ENCODE data around the gene ADIPOR2. TPM values are rescaled to one million over a fixed set of nuclear protein-coding genes. Genes with fewer than 3 reads are reported as not detected.

Gene ADIPOR2
- total and polyA plus RNA-seq, 10 of the 15 experiments (the other 5 are each of a cell fraction or from before 2014, with no cell fraction given): 8.6 to 65.0 (median 38.0) TPM

DNA sequence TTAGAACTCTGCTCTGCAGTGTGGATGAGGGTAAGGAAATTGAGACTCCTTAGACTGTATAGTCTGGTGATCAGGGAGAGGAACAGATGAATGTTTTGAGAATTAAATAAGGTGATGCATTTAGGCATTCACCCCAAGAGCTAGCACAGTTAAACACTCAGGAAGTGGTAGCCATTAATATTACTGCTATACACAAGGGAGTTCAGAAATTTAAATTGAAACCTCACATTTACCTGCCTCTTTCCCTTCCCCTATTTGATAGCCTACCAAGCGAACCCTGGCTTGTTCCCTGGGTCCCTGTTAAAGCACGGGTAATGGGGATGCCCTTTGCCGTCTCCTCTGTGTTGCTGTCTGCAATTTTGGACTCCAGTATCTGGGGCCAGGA lies 43.6 kb upstream of the ADIPOR2 start:
- no peaks in the 10 kb centered on the region for H3K9me3 ChIP-seq (replicated peaks; ENCODE audit: control insufficient read depth, insufficient read depth, low read length)
- intact Hi-C loops (cut with micrococcal nuclease; ENCODE audit: unreplicated experiment): no loop called here
- POLR2A ChIA-PET: no interaction called here
- H3K4me3 ChIP-seq: no peak overlapping the region
- in situ Hi-C loops (cut with MboI): loop anchor here (5.0 to 10.0 kb wide), 3 partner anchors 140 to 938 kb away; no protein-coding TSS in a partner anchor
- no peak overlapping the region for H3K9ac ChIP-seq (ENCODE audit: control insufficient read depth, insufficient read depth, low read length)
- H2AFZ ChIP-seq (ENCODE audit: control insufficient read depth, low read depth, low read length): no peak overlapping the region
- SMC1A ChIA-PET (ENCODE audit: uncharacterized antibody, unreplicated experiment): interaction anchor here (0.9 to 3.7 kb wide), 3 partner anchors 13 to 144 kb away, joined by 3 to 17 read pairs (median 7); no protein-coding TSS in a partner anchor
- 54% methylated on average over 3 of the region's 3 CpGs for WGBS (ENCODE audit: insufficient coverage, insufficient replicate concordance, low lambda C conversion rate, missing lambda C conversion rate)
- H3K27ac ChIP-seq (ENCODE audit: control insufficient read depth, insufficient read depth): no peak overlapping the region
- H3K4me2 ChIP-seq (ENCODE audit: control insufficient read depth, insufficient read depth): no peak overlapping the region
- no peaks in the 10 kb centered on the region for H3K36me3 ChIP-seq (ENCODE audit: control insufficient read depth in 2 of 2, insufficient read depth in 2 of 2, low read length in 1 of 2)
- no peaks in the 10 kb centered on the region for H3K79me2 ChIP-seq (ENCODE audit: control insufficient read depth, insufficient read depth, low read length)
- no TSS peak for BruUV-seq (replicated peaks)
- no peaks in the 10 kb centered on the region for H3K27me3 ChIP-seq (replicated peaks in 1 of 2; ENCODE audit: control insufficient read depth in 2 of 2, insufficient read depth in 2 of 2, low read length in 1 of 2)
- CTCF ChIA-PET: interaction anchor here (12.2 to 20.1 kb wide), 2 partner anchors 12 to 145 kb away, joined by 110 to 434 read pairs; no protein-coding TSS in a partner anchor
- DNase-seq (ENCODE audit: low read depth, low spot score): no peak
- no peak for FAIRE-seq
- RAD21 ChIA-PET (ENCODE audit: unreplicated experiment): interaction anchor here (13.4 kb wide), 1 partner anchor 144 kb away, joined by 234 read pairs; no protein-coding TSS in a partner anchor
- no peak for ATAC-seq
- TF ChIP-seq, protein P1, sequence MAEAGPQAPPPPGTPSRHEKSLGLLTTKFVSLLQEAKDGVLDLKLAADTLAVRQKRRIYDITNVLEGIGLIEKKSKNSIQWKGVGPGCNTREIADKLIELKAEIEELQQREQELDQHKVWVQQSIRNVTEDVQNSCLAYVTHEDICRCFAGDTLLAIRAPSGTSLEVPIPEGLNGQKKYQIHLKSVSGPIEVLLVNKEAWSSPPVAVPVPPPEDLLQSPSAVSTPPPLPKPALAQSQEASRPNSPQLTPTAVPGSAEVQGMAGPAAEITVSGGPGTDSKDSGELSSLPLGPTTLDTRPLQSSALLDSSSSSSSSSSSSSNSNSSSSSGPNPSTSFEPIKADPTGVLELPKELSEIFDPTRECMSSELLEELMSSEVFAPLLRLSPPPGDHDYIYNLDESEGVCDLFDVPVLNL (IDR thresholded peaks at IDR 0.05; ENCODE audit: low read depth, low read length): no peak
- no peak for TF ChIP-seq BRCA1 (IDR thresholded peaks at IDR 0.05; ENCODE audit: low read depth, low read length)
- TF ChIP-seq, protein P2, sequence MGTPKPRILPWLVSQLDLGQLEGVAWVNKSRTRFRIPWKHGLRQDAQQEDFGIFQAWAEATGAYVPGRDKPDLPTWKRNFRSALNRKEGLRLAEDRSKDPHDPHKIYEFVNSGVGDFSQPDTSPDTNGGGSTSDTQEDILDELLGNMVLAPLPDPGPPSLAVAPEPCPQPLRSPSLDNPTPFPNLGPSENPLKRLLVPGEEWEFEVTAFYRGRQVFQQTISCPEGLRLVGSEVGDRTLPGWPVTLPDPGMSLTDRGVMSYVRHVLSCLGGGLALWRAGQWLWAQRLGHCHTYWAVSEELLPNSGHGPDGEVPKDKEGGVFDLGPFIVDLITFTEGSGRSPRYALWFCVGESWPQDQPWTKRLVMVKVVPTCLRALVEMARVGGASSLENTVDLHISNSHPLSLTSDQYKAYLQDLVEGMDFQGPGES (IDR thresholded peaks at IDR 0.05): no peak
- no peak for TF ChIP-seq CHD2 (IDR thresholded peaks at IDR 0.05; ENCODE audit: borderline replicate concordance, low read depth, low read length)
- TF ChIP-seq MEF2A (IDR thresholded peaks at IDR 0.05; ENCODE audit: insufficient read depth, low read depth, low read length): no peak
- TF ChIP-seq, protein P3, sequence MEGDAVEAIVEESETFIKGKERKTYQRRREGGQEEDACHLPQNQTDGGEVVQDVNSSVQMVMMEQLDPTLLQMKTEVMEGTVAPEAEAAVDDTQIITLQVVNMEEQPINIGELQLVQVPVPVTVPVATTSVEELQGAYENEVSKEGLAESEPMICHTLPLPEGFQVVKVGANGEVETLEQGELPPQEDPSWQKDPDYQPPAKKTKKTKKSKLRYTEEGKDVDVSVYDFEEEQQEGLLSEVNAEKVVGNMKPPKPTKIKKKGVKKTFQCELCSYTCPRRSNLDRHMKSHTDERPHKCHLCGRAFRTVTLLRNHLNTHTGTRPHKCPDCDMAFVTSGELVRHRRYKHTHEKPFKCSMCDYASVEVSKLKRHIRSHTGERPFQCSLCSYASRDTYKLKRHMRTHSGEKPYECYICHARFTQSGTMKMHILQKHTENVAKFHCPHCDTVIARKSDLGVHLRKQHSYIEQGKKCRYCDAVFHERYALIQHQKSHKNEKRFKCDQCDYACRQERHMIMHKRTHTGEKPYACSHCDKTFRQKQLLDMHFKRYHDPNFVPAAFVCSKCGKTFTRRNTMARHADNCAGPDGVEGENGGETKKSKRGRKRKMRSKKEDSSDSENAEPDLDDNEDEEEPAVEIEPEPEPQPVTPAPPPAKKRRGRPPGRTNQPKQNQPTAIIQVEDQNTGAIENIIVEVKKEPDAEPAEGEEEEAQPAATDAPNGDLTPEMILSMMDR (IDR thresholded peaks at IDR 0.05 in 2 of 3, conservative IDR thresholded peaks at IDR 0.05 in 1 of 3; ENCODE audit: control insufficient read depth in 2 of 3, extremely low read depth in 1 of 3, insufficient read depth in 1 of 3, low read depth in 3 of 3, low read length in 3 of 3): no peak
- TF ChIP-seq RAD21 (IDR thresholded peaks at IDR 0.05; ENCODE audit: insufficient read depth, low read depth, low read length): no peak
- TF ChIP-seq BACH1 (IDR thresholded peaks at IDR 0.05; ENCODE audit: borderline replicate concordance): no peak
- TF ChIP-seq TBL1XR1 (IDR thresholded peaks at IDR 0.05; ENCODE audit: low read depth, low read length): no peak
- TF ChIP-seq STAT1 (conservative IDR thresholded peaks at IDR 0.05): no peak
- TF ChIP-seq GATAD2B (conservative IDR thresholded peaks at IDR 0.05; ENCODE audit: low read depth): no peak
- no peak for TF ChIP-seq TCF3 (IDR thresholded peaks at IDR 0.05; ENCODE audit: borderline replicate concordance, insufficient read depth, low read depth, low read length)
- no peak for TF ChIP-seq GABPA (IDR thresholded peaks at IDR 0.05; ENCODE audit: low read depth)
- TF ChIP-seq SP1 (IDR thresholded peaks at IDR 0.05; ENCODE audit: low read depth, low read length): no peak
- TF ChIP-seq, protein P4, sequence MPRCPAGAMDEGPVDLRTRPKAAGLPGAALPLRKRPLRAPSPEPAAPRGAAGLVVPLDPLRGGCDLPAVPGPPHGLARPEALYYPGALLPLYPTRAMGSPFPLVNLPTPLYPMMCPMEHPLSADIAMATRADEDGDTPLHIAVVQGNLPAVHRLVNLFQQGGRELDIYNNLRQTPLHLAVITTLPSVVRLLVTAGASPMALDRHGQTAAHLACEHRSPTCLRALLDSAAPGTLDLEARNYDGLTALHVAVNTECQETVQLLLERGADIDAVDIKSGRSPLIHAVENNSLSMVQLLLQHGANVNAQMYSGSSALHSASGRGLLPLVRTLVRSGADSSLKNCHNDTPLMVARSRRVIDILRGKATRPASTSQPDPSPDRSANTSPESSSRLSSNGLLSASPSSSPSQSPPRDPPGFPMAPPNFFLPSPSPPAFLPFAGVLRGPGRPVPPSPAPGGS (IDR thresholded peaks at IDR 0.05; ENCODE audit: borderline replicate concordance, insufficient read depth, low read depth, low read length, poor library complexity, severe bottlenecking): no peak
- TF ChIP-seq, protein P5, sequence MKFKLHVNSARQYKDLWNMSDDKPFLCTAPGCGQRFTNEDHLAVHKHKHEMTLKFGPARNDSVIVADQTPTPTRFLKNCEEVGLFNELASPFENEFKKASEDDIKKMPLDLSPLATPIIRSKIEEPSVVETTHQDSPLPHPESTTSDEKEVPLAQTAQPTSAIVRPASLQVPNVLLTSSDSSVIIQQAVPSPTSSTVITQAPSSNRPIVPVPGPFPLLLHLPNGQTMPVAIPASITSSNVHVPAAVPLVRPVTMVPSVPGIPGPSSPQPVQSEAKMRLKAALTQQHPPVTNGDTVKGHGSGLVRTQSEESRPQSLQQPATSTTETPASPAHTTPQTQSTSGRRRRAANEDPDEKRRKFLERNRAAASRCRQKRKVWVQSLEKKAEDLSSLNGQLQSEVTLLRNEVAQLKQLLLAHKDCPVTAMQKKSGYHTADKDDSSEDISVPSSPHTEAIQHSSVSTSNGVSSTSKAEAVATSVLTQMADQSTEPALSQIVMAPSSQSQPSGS (IDR thresholded peaks at IDR 0.05; ENCODE audit: low read length): no peak
- no peak for TF ChIP-seq ZNF24 (IDR thresholded peaks at IDR 0.05)
- no peak for TF ChIP-seq NR2C2 (IDR thresholded peaks at IDR 0.05; ENCODE audit: borderline replicate concordance, control insufficient read depth, insufficient read length, low read depth)
- H3K4me1 ChIP-seq (ENCODE audit: control insufficient read depth, insufficient read depth, low read length): no peaks in the 10 kb centered on the region
- no peaks in the 10 kb centered on the region for H4K20me1 ChIP-seq (ENCODE audit: control insufficient read depth, insufficient read depth)

Data from GM12878 (cell line).